Stimulated activated naive CD4-positive, alpha-beta T cell treated with Interleukin-2 at 50 U/mL for 16 hours (primary cell): ENCODE results near the gene LGMN.
"Not testable (repeated sequence)": the region's sequence is repeated elsewhere in the genome, so short reads cannot be mapped to it uniquely, and the experiment has no call there.

ENCODE experiments used
- DNase-seq: peaks from one replicate; lab custom pipeline; 2025; lab: John Stamatoyannopoulos, UW

Gene LGMN

GRCh38 chr14:92748259-92749016 is at the start of gene LGMN:
LGMN (minus strand) TSS chr14:92748627; CDS start chr14:92732786, 15,841 bp downstream.
- DNase-seq = peak; percentile 78

GRCh38 chr14:92794961-92795360 is 46.5 kb upstream of the LGMN start:
- DNase-seq = no peak

GRCh38 chr14:92794547-92794941 is 46.1 kb upstream of the LGMN start:
- no peak for DNase-seq

GRCh38 chr14:92793709-92794546 is 45.5 kb upstream of the LGMN start, which contains the start of gene GOLGA5:
GOLGA5 (plus strand) TSS chr14:92794305; CDS start chr14:92797438, 3,133 bp downstream.
- peak; percentile 95 for DNase-seq

- no peak for DNase-seq
These were observed 44.5 kb upstream of the LGMN start for GRCh38 chr14:92792885-92793284.

- no peak for DNase-seq
These were observed 41.1 kb upstream of the LGMN start for GRCh38 chr14:92789457-92790089.

GRCh38 chr14:92787554-92787953 is 39.1 kb upstream of the LGMN start:
- DNase-seq = no peak

- no peak for DNase-seq
These were observed 38.0 kb upstream of the LGMN start for GRCh38 chr14:92786427-92786756.

- DNase-seq = no peak
These were observed 37.4 kb upstream of the LGMN start for GRCh38 chr14:92785667-92786426.

- peak; percentile 2 for DNase-seq
These were observed 35.5 kb upstream of the LGMN start for GRCh38 chr14:92783813-92784431.

GRCh38 chr14:92781350-92781749 is 32.9 kb upstream of the LGMN start:
- no peak for DNase-seq

GRCh38 chr14:92780444-92781232 is 32.2 kb upstream of the LGMN start:
- no peak for DNase-seq

- DNase-seq = not testable (repeated sequence)
These were observed 30.6 kb upstream of the LGMN start for GRCh38 chr14:92778868-92779565.

GRCh38 chr14:92775292-92775691 is 26.9 kb upstream of the LGMN start:
- DNase-seq = not testable (repeated sequence)

- DNase-seq = no peak
These were observed 26.1 kb upstream of the LGMN start for GRCh38 chr14:92774572-92774971.

- no peak for DNase-seq
These were observed 22.1 kb upstream of the LGMN start for GRCh38 chr14:92770484-92770883.

- no peak for DNase-seq
These were observed 20.4 kb upstream of the LGMN start for GRCh38 chr14:92768795-92769194.

- peak; percentile 46 for DNase-seq
These were observed 19.8 kb upstream of the LGMN start for GRCh38 chr14:92768236-92768635.

- DNase-seq = not testable (repeated sequence)
These were observed 15.5 kb upstream of the LGMN start for GRCh38 chr14:92763666-92764631.
